ENCODE data around the gene AGT.

GRCh38 chr1:230750576-230750975 is 36.7 kb upstream of the AGT start:
- TF ChIP-seq CTCF (IDR thresholded peaks at IDR 0.05; ENCODE audit: insufficient read depth, low read length) (no peak), POLR2AphosphoS5 (IDR thresholded peaks at IDR 0.05; ENCODE audit: low read depth) (no peak), REST (IDR thresholded peaks at IDR 0.05; ENCODE audit: insufficient replicate concordance, low read depth) (no peak), GABPA (IDR thresholded peaks at IDR 0.05; ENCODE audit: low read depth) (no peak), SPI1 (IDR thresholded peaks at IDR 0.05; ENCODE audit: borderline replicate concordance, low read depth) (no peak)

All from HL-60 (cell line).